Caco-2 (cell line): Measurements from ENCODE around the gene AAK1. TPM values are rescaled to one million over a fixed set of nuclear protein-coding genes. Genes with fewer than 3 reads are reported as not detected.

ENCODE experiments used
- BruUV-seq: library from RNA; stranded (reverse); fragments of 400-500 nt; replicated peaks from 2 replicates; lab custom pipeline; 2021; lab: Mats Ljungman, UMichigan
- CTCF ChIA-PET: fragments of 300-600 bp; sonication (Branson Sonifier 250); formaldehyde crosslinking; loops from one replicate; lab custom pipeline; 2022; ENCODE audit warnings: antibody characterized with exemption; lab: Charles Lee
- POLR2A ChIA-PET: fragments of 300-600 bp; sonication (Branson Sonifier 250); formaldehyde crosslinking; loops from one replicate; lab custom pipeline; 2022; ENCODE audit warnings: antibody characterized with exemption; lab: Charles Lee
- DNase-seq, 2 experiments: peaks; one replicate each; pipeline versions ENCODE4 v3.0.0 to v3.0.0-alpha.2; 2020 to 2022
- H3K27me3 ChIP-seq: replicated peaks from 2 replicates; pipeline ENCODE4 v1.6.0; 2011; ENCODE audit warnings: low read length; ENCODE audit not compliant: control insufficient read depth, insufficient read depth
- H3K36me3 ChIP-seq: 2 replicates; pipeline ENCODE4 v1.5.1; 2011; ENCODE audit warnings: low read length; ENCODE audit not compliant: control insufficient read depth, insufficient read depth
- H3K4me1 ChIP-seq: fragments of 250-450 bp; sonication (Bioruptor Pico); 2 replicates; pipeline ENCODE4 v1.5.1; 2020; ENCODE audit warnings: mild to moderate bottlenecking
- H3K4me3 ChIP-seq: 2 replicates; pipeline ENCODE4 v1.5.1; 2011; ENCODE audit warnings: low read depth, mild to moderate bottlenecking, control low read depth, low read length
- H3K9me3 ChIP-seq: fragments of 250-450 bp; sonication (Bioruptor Pico); 2 replicates; pipeline ENCODE4 v1.5.1; 2020; ENCODE audit warnings: mild to moderate bottlenecking, moderate library complexity
- H3K27ac Mint-ChIP-seq: one replicate; pipeline ENCODE4 v1.8.0; 2022; ENCODE audit warnings: mixed read lengths; ENCODE audit not compliant: unreplicated experiment
- H3K27me3 Mint-ChIP-seq: one replicate; pipeline ENCODE4 v1.8.0; 2022; ENCODE audit warnings: mixed read lengths; ENCODE audit not compliant: insufficient read depth, unreplicated experiment
- H3K36me3 Mint-ChIP-seq: one replicate; pipeline ENCODE4 v1.8.0; 2022; ENCODE audit warnings: mild to moderate bottlenecking, mixed read lengths; ENCODE audit not compliant: insufficient read depth, unreplicated experiment
- H3K4me1 Mint-ChIP-seq: one replicate; pipeline ENCODE4 v1.8.0; 2022; ENCODE audit warnings: low read depth, mixed read lengths; ENCODE audit not compliant: unreplicated experiment
- H3K4me3 Mint-ChIP-seq: one replicate; pipeline ENCODE4 v1.8.0; 2022; ENCODE audit warnings: mild to moderate bottlenecking, moderate library complexity, mixed read lengths; ENCODE audit not compliant: unreplicated experiment
- H3K9me3 Mint-ChIP-seq: one replicate; pipeline ENCODE4 v1.8.0; 2022; ENCODE audit warnings: mixed read lengths; ENCODE audit not compliant: unreplicated experiment
- intact Hi-C: fragments of 100-400 bp; cut with micrococcal nuclease; formaldehyde crosslinking; loops from one replicate; pipeline ENCODE4 v1.10.0; 2022; ENCODE audit not compliant: unreplicated experiment
- total RNA-seq: library from RNA; stranded (reverse); gene quantifications from 2 replicates; pipeline ENCODE4 v1.2.3, GENCODE V29; 2022
- TF ChIP-seq, protein P1 (sequence below), 2 experiments: fragments of 200-600 bp in 1 of 2; IDR thresholded peaks; 1 replicate in 1 of 2; 2 replicates in 1 of 2; pipeline versions ENCODE4 v1.5.1 to v1.8.0; 2011 to 2022; ENCODE audit warnings: antibody characterized with exemption in 1 of 2, control low read depth in 1 of 2, inconsistent platforms in 1 of 2, low read depth in 1 of 2, low read length in 1 of 2, mild to moderate bottlenecking in 1 of 2, moderate library complexity in 1 of 2; ENCODE audit not compliant: insufficient read depth in 1 of 2, severe bottlenecking in 1 of 2, unreplicated experiment in 1 of 2

The AAK1 gene
- total RNA-seq, 1 experiment from 2014 or later: 39.7 TPM

DNA sequence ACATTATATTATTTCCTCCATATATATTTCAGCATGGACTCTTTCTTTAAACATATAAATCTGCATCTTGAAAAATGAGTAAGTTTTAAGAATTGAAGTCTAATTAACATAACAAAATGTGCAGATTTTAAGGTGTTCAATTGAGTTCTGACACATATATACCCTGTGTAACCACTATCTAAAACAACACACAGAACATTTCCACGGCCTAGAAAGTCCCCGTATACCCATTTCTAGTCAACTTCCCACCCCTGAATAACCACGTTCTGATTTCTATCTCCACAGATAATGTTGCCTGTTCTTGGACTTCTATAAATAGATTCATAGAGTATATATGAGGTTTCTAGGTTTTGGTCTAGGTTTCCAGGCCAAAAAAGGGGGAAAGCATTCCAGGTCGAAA lies 87.5 kb downstream of the AAK1 start:
- intact Hi-C loops: no loop called here
- Mint-ChIP-seq H3K27ac (no peak overlapping the region), H3K4me1 (peaks cover 23% of the 10 kb centered on the region), H3K36me3 (peaks cover 19% of the 10 kb centered on the region), H3K4me3 (no peak overlapping the region), H3K27me3 (no peaks in the 10 kb centered on the region), H3K9me3 (no peaks in the 10 kb centered on the region)
- H3K27me3 ChIP-seq: no peaks in the 10 kb centered on the region
- no peaks in the 10 kb centered on the region for H3K9me3 ChIP-seq
- POLR2A ChIA-PET: no interaction called here
- CTCF ChIA-PET: interaction anchor here (0.6 kb wide), 1 partner anchor 17 kb away, joined by 3 read pairs; no protein-coding TSS in a partner anchor
- BruUV-seq: no TSS peak
- H3K36me3 ChIP-seq: no peaks in the 10 kb centered on the region
- H3K4me1 ChIP-seq: peaks cover 9% of the 10 kb centered on the region
- H3K4me3 ChIP-seq: no peak overlapping the region
- TF ChIP-seq, protein P1, sequence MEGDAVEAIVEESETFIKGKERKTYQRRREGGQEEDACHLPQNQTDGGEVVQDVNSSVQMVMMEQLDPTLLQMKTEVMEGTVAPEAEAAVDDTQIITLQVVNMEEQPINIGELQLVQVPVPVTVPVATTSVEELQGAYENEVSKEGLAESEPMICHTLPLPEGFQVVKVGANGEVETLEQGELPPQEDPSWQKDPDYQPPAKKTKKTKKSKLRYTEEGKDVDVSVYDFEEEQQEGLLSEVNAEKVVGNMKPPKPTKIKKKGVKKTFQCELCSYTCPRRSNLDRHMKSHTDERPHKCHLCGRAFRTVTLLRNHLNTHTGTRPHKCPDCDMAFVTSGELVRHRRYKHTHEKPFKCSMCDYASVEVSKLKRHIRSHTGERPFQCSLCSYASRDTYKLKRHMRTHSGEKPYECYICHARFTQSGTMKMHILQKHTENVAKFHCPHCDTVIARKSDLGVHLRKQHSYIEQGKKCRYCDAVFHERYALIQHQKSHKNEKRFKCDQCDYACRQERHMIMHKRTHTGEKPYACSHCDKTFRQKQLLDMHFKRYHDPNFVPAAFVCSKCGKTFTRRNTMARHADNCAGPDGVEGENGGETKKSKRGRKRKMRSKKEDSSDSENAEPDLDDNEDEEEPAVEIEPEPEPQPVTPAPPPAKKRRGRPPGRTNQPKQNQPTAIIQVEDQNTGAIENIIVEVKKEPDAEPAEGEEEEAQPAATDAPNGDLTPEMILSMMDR (IDR thresholded peaks at IDR 0.05; ENCODE audit: insufficient read depth in 1 of 2, low read depth in 1 of 2, low read length in 1 of 2, severe bottlenecking in 1 of 2, unreplicated experiment in 1 of 2): no peak
- no peak for DNase-seq

DNA sequence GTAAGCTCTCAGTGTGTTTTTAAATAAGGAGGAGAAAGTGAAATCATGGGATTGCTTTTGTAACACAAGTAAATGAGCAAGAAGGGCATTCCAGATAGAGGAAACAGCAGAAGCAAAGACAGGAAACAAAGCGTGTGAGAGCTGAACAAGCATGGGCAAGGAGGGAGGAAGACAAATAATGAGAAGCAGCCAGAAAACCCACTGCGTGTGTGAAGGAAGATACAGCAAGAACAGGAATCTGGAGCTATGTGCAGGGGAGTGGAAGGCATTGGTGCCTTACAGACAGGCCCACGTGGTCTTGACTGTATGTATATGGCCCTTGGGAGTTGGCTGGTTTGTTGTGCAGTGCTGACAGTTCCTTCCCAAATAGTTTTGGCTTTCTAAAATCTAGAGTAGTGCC lies 88.6 kb downstream of the AAK1 start:
- H3K9me3 Mint-ChIP-seq: no peaks in the 10 kb centered on the region
- Histone ChIP-seq H3K36me3 (no peaks in the 10 kb centered on the region), H3K27me3 (no peaks in the 10 kb centered on the region), H3K4me1 (peaks cover 11% of the 10 kb centered on the region), H3K9me3 (no peaks in the 10 kb centered on the region), H3K4me3 (no peak overlapping the region)
- POLR2A ChIA-PET: no interaction called here
- intact Hi-C loops: no loop called here
- DNase-seq: no peak
- H3K27me3 Mint-ChIP-seq: no peaks in the 10 kb centered on the region
- peaks cover 19% of the 10 kb centered on the region for H3K4me1 Mint-ChIP-seq
- peaks cover 19% of the 10 kb centered on the region for H3K36me3 Mint-ChIP-seq
- no peak overlapping the region for H3K27ac Mint-ChIP-seq
- H3K4me3 Mint-ChIP-seq: no peak overlapping the region
- TF ChIP-seq, protein P1 (IDR thresholded peaks at IDR 0.05; ENCODE audit: insufficient read depth in 1 of 2, low read depth in 1 of 2, low read length in 1 of 2, severe bottlenecking in 1 of 2, unreplicated experiment in 1 of 2): no peak
- no TSS peak for BruUV-seq
- CTCF ChIA-PET: no interaction called here

DNA sequence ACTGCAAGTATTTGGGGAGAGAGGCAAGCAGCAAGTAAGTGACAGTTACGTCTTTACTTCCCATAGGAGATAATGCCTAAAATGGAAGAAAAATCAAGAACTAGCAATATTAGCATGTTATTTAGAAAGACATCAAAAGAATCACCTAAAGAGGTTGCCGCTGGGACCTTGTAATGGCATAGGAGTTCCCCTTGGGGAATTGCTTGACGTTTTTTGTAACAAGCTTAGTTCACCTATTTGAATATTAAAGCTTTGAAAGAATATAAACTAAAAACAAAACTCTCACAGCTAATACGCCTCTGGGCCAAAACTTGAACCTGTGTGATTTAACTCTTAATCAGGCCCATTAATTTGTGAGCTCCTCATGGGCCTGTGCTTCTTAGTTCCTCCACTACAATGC lies 89.0 kb downstream of the AAK1 start:
- Mint-ChIP-seq H3K9me3 (no peaks in the 10 kb centered on the region), H3K27me3 (no peaks in the 10 kb centered on the region), H3K27ac (no peak overlapping the region), H3K4me1 (peaks cover 19% of the 10 kb centered on the region), H3K4me3 (no peak overlapping the region), H3K36me3 (peaks cover 19% of the 10 kb centered on the region)
- POLR2A ChIA-PET: no interaction called here
- Histone ChIP-seq H3K27me3 (no peaks in the 10 kb centered on the region), H3K9me3 (no peaks in the 10 kb centered on the region), H3K4me1 (peaks cover 12% of the 10 kb centered on the region), H3K36me3 (no peaks in the 10 kb centered on the region), H3K4me3 (no peak overlapping the region)
- TF ChIP-seq, protein P1 (IDR thresholded peaks at IDR 0.05; ENCODE audit: insufficient read depth in 1 of 2, low read depth in 1 of 2, low read length in 1 of 2, severe bottlenecking in 1 of 2, unreplicated experiment in 1 of 2): no peak
- BruUV-seq: no TSS peak
- CTCF ChIA-PET: no interaction called here
- no peak for DNase-seq
- intact Hi-C loops: no loop called here
